Measurements from ENCODE around the gene OR52A5.
A peak's percentile ranks its signal among the peaks of the same experiment; 100 is the strongest.

OR52A5 gene

DNA sequence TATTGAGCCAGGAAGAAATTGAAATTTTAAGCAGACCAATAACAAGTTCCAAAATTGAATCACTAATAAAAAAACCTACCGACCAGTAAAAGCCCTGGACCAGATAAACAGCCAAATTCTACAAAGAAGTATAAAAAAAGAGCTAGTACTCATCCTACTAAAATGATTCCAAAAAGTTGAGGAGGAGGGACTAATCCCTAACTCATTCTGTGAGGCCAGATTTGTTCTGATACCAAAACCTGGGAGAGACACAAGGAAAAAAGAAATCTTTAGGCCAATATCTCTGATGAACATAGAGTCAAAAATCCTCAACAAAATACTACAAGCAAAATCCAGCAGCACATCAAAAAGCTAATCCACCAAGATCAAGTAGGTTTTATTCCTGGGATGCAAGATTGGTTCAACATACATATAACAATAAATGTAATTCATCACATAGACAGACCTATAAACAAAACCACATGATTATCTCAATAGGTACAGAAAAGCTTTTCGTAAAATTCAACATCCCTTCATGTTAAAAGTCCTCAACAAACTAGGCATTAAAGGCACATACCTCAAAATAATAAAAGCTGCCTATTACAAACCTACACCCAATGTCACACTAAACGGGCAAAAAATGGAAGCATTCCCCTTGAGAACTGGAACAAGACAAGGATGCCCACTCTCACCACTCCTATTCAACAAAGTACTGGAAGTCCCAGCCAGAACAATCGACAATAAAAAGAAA is 13.1 kb downstream of the OR52A5 start:
- no peak for DNase-seq (ENCODE audit: low spot score)
- TF ChIP-seq CTCF (IDR thresholded peaks at IDR 0.05; ENCODE audit: extremely low read depth, missing control alignments) = no peak

DNA sequence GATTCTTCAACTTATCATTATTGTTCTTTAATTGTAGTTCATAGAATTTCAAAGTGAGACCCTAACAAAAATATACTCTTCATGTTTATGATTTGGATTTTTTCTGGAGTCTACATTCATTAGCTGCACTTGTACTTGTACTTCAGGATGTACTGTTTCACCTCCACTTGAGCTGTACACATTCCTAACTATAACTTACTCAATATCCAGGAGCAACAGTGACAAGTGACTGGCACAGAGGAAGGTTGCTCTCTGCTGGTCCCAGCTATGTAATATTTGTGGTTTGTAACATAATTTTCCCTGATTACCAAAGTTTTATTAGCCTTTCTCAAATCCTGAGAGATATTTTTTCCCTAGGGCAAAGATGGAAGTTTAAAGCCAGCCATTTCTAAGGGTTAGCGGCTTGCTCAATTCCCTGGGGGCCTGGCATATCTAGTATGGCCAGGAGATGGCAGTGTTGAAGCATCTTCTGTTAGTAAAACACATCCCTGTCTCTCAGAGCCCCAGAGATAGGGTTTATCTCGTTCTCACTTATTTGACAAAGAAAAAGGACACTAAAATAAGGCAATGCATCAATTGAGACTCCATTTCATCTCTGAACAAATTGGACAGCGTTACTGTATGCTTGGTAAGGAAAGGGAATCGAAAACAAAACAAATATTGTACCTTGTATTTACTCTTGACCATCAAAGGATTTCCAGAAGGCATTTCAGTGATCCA is 14.2 kb downstream of the OR52A5 start:
- peak; percentile 56 for TF ChIP-seq CTCF (IDR thresholded peaks at IDR 0.05; ENCODE audit: extremely low read depth, missing control alignments)
- DNase-seq (ENCODE audit: low spot score) = peak; percentile 37

DNA sequence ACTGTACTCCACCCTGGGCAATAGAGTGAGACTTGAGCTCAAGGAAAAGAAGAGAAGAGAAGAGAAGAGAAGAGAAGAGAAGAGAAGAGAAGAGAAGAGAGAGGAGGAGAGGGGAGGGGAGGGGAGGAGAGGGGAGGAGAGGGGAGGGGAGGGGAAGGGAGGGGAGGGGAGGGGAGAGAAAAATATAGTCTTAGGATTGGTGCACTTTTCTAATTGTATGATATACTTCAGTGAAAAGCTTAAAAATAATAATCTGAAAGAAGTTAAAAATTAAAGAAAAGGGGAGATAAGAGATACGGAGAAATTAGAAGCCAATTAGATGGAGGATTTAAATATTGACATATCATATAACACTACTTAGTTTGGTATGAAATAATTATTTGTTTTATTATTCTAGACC is 19.3 kb downstream of the OR52A5 start:
- DNase-seq (ENCODE audit: low spot score) = no peak
- no peak for TF ChIP-seq CTCF (IDR thresholded peaks at IDR 0.05; ENCODE audit: extremely low read depth, missing control alignments)

GRCh38 chr11:5117588-5117987 is 20.6 kb downstream of the OR52A5 start:
- TF ChIP-seq CTCF (IDR thresholded peaks at IDR 0.05; ENCODE audit: extremely low read depth, missing control alignments) = no peak
- no peak for DNase-seq (ENCODE audit: low spot score)

DNA sequence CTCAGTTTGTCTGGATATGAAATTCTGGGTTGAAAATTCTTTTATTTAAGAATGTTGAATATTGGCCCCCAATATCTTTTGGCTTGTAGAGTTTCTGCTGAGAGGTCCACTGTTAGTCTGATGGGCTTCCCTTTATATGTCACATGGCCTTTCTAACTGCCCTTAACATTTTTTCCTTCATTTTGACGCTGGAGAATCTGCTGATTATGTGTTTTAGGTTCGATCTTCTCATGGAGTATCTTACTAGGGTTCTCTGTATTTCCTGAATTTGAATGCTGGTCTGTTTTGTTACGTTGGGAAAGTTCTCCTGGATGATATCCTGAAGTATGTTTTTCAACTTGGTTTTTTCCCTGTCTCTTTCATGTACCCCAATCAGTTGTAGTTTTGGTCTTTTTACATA is 22.8 kb downstream of the OR52A5 start:
- TF ChIP-seq CTCF (IDR thresholded peaks at IDR 0.05; ENCODE audit: extremely low read depth, missing control alignments) = no peak
- DNase-seq (ENCODE audit: low spot score) = no peak

DNA sequence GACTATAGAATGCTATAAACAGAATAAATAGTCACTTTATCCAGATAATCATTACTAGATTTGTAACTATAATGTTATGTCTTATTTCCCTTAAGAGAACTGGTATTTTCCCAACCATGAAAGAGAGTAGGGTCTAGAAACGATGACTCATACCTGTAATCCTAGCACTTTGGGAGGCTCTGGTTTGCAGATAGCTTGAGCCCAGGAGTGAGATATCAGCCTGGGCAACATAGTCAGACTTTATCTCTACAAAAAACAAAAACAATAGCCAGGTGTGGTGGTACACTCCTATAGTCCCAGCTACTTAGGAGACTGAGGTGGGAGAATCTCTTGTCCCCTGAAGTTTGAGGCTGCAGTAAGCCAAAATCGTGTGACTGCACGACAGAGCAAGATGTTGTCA is 30.9 kb downstream of the OR52A5 start:
- no peak for DNase-seq (ENCODE audit: low spot score)
- no peak for TF ChIP-seq CTCF (IDR thresholded peaks at IDR 0.05; ENCODE audit: extremely low read depth, missing control alignments)

DNA sequence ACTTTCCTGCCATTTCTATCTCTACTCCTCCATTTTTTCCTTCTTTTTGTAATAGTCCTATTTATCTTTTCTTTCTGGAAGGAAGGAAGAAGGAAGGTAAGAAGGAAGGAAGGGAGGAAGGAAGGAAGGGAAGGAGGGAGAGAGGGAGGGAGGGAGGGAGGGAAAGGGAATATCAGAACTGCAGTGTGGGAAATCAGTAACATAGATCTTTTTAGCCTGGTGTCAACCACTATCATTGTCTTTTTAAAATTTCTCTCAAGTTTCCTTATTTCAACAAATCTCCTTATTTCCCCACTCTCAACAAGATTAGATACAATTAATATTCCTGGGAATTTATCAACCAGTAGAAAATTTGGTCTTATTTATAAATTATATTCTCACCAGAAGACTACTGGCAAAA is 35.1 kb downstream of the OR52A5 start:
- TF ChIP-seq CTCF (IDR thresholded peaks at IDR 0.05; ENCODE audit: extremely low read depth, missing control alignments) = no peak

More for the DNA sequence above, 35.1 kb downstream of the OR52A5 start:
- DNase-seq (ENCODE audit: low spot score) = no peak

Measured in GM20000 (cell line).